ENCODE results near the gene DNAJC16. TPM values are rescaled to one million over a fixed set of nuclear protein-coding genes. Genes with fewer than 3 reads are reported as not detected.

The DNAJC16 gene
- total and polyA plus RNA-seq, 9 of the 15 experiments (the other 6 are each of a cell fraction or from before 2014, with no cell fraction given), result 6.9 to 16.8 (median 12.8) TPM

DNA sequence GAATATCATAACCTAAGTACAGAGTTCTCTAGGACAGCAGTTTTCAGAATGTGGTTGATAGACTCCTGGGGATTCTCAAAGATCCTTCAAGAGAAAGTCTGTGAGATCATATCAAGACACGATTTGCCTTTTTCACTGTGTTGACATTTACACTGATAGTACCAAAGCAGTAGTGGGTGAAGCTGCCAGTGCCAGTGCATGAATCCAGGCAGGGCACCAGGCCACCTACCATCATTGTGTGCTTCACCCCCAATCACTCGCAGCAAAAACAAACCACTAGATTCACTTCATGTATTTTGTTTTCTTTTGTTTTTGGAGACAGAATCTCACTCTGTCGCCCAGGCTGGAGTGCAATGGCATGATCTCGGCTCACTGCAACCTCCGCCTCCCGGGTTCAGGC lies 23.9 kb downstream of the DNAJC16 start (continued):
- TF ChIP-seq, protein P1, sequence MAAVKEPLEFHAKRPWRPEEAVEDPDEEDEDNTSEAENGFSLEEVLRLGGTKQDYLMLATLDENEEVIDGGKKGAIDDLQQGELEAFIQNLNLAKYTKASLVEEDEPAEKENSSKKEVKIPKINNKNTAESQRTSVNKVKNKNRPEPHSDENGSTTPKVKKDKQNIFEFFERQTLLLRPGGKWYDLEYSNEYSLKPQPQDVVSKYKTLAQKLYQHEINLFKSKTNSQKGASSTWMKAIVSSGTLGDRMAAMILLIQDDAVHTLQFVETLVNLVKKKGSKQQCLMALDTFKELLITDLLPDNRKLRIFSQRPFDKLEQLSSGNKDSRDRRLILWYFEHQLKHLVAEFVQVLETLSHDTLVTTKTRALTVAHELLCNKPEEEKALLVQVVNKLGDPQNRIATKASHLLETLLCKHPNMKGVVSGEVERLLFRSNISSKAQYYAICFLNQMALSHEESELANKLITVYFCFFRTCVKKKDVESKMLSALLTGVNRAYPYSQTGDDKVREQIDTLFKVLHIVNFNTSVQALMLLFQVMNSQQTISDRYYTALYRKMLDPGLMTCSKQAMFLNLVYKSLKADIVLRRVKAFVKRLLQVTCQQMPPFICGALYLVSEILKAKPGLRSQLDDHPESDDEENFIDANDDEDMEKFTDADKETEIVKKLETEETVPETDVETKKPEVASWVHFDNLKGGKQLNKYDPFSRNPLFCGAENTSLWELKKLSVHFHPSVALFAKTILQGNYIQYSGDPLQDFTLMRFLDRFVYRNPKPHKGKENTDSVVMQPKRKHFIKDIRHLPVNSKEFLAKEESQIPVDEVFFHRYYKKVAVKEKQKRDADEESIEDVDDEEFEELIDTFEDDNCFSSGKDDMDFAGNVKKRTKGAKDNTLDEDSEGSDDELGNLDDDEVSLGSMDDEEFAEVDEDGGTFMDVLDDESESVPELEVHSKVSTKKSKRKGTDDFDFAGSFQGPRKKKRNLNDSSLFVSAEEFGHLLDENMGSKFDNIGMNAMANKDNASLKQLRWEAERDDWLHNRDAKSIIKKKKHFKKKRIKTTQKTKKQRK (IDR thresholded peaks at IDR 0.05; ENCODE audit: borderline replicate concordance, low read depth, low read length), result no peak
- TF ChIP-seq GATA2 (CRISPR knock-in tag; IDR thresholded peaks at IDR 0.05) (no peak), STAG1 (CRISPR knock-in tag; IDR thresholded peaks at IDR 0.05; ENCODE audit: borderline replicate concordance) (no peak), ZNF57 (CRISPR knock-in tag; IDR thresholded peaks at IDR 0.05) (no peak), SLC30A9 (CRISPR knock-in tag; IDR thresholded peaks at IDR 0.05) (no peak), NBN (IDR thresholded peaks at IDR 0.05; ENCODE audit: low read depth) (no peak), BHLHE40 (IDR thresholded peaks at IDR 0.05; ENCODE audit: low read length) (no peak)
- TF ChIP-seq, protein P2, sequence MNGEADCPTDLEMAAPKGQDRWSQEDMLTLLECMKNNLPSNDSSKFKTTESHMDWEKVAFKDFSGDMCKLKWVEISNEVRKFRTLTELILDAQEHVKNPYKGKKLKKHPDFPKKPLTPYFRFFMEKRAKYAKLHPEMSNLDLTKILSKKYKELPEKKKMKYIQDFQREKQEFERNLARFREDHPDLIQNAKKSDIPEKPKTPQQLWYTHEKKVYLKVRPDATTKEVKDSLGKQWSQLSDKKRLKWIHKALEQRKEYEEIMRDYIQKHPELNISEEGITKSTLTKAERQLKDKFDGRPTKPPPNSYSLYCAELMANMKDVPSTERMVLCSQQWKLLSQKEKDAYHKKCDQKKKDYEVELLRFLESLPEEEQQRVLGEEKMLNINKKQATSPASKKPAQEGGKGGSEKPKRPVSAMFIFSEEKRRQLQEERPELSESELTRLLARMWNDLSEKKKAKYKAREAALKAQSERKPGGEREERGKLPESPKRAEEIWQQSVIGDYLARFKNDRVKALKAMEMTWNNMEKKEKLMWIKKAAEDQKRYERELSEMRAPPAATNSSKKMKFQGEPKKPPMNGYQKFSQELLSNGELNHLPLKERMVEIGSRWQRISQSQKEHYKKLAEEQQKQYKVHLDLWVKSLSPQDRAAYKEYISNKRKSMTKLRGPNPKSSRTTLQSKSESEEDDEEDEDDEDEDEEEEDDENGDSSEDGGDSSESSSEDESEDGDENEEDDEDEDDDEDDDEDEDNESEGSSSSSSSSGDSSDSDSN (IDR thresholded peaks at IDR 0.05; ENCODE audit: borderline replicate concordance in 1 of 2, low read depth in 2 of 2, low read length in 2 of 2), result no peak

Data from K562 (cell line).